ENCODE measurements around the gene NFATC1. TPM values are rescaled to one million over a fixed set of nuclear protein-coding genes. Genes with fewer than 3 reads are reported as not detected.

NFATC1 gene
- total RNA-seq, 4 donors from 2014 or later = 13.1 to 21.3 (median 16.2) TPM

- WGBS, 2 donors (ENCODE audit: low coverage in 1 of 2) = 67% methylated on average over 1 of the region's 9 CpGs; no CpG with 5 or more reads in 1 of the 2 donors
- ATAC-seq = no peak
- Histone ChIP-seq H3K4me1 (peaks cover 0 to 12% (median 3%) of the 10 kb centered on the region in 3 donors), H3K9me3 (no peaks in the 10 kb centered on the region), H3K4me3 (no peak overlapping the region), H3K36me3 (no peaks in the 10 kb centered on the region), H3K27ac (no peak overlapping the region), H3K27me3 (no peaks in the 10 kb centered on the region)
- TF ChIP-seq EP300 (IDR thresholded peaks at IDR 0.05) = no peak
- TF ChIP-seq CTCF (IDR thresholded peaks at IDR 0.05) = no peak
- no peak for TF ChIP-seq POLR2A (IDR thresholded peaks at IDR 0.05)
- no peak for TF ChIP-seq POLR2AphosphoS5 (IDR thresholded peaks at IDR 0.05)
Measured at GRCh38 chr18:79520478-79521390, 125.0 kb downstream of the NFATC1 start.

- ATAC-seq = no peak
- Histone ChIP-seq H3K27ac (no peak overlapping the region), H3K27me3 (no peaks in the 10 kb centered on the region), H3K9me3 (no peaks in the 10 kb centered on the region), H3K4me1 (peaks cover 0 to 20% (median 12%) of the 10 kb centered on the region in 3 donors), H3K4me3 (no peak overlapping the region), H3K36me3 (no peaks in the 10 kb centered on the region)
- TF ChIP-seq POLR2AphosphoS5 (IDR thresholded peaks at IDR 0.05) = no peak
- WGBS, 2 donors (ENCODE audit: low coverage in 1 of 2) = no CpG with 5 or more reads among the region's 9 CpGs
Measured at GRCh38 chr18:79521416-79522205, 125.9 kb downstream of the NFATC1 start.

- Histone ChIP-seq H3K4me1 (peaks cover 0 to 22% (median 12%) of the 10 kb centered on the region in 3 donors), H3K9me3 (no peaks in the 10 kb centered on the region), H3K27ac (peak overlapping the region in 1 of 4 donors; percentile 16), H3K4me3 (no peak overlapping the region), H3K36me3 (peaks cover 0 to 4% of the 10 kb centered on the region in 2 donors), H3K27me3 (no peaks in the 10 kb centered on the region)
- ATAC-seq = no peak
- 81 to 100% methylated on average over 2 to 3 of the region's 17 CpGs for WGBS, 2 donors (ENCODE audit: low coverage in 1 of 2)
- TF ChIP-seq CTCF (IDR thresholded peaks at IDR 0.05) (no peak), POLR2A (IDR thresholded peaks at IDR 0.05) (no peak)
Measured at GRCh38 chr18:79522451-79523205, 126.9 kb downstream of the NFATC1 start.

- ATAC-seq = no peak
- H3K4me1 ChIP-seq = peaks cover 0 to 22% (median 12%) of the 10 kb centered on the region in 3 donors
Measured at GRCh38 chr18:79523206-79523735, 127.5 kb downstream of the NFATC1 start.

More at GRCh38 chr18:79523206-79523735, 127.5 kb downstream of the NFATC1 start:
- 85 to 98% methylated on average over 8 to 11 of the region's 11 CpGs for WGBS, 2 donors (ENCODE audit: low coverage in 1 of 2)
- no peaks in the 10 kb centered on the region for H3K27me3 ChIP-seq
- no peak overlapping the region for H3K4me3 ChIP-seq
- H3K36me3 ChIP-seq = peaks cover 0 to 11% of the 10 kb centered on the region in 2 donors
- TF ChIP-seq POLR2A (IDR thresholded peaks at IDR 0.05) (no peak), EP300 (IDR thresholded peaks at IDR 0.05) (no peak), CTCF (IDR thresholded peaks at IDR 0.05) (no peak), POLR2AphosphoS5 (IDR thresholded peaks at IDR 0.05) (no peak)
- H3K27ac ChIP-seq = peak overlapping the region in 1 of 4 donors; percentile 40
- no peaks in the 10 kb centered on the region for H3K9me3 ChIP-seq
